Endothelial cell (in vitro differentiated cells): ENCODE data around the gene GALNT14. TPM values are rescaled to one million over a fixed set of nuclear protein-coding genes. Genes with fewer than 3 reads are reported as not detected.

ENCODE experiments used
- DNase-seq: peaks from one replicate; pipeline ENCODE4 v3.0.0; 2021; ENCODE audit warnings: low spot score
- H3K27ac Mint-ChIP-seq: one replicate; pipeline ENCODE4 v1.8.0; 2021; ENCODE audit warnings: mixed read lengths, inconsistent platforms; ENCODE audit not compliant: unreplicated experiment
- H3K27me3 Mint-ChIP-seq: one replicate; pipeline ENCODE4 v1.8.0; 2021; ENCODE audit warnings: mild to moderate bottlenecking, moderate library complexity, mixed read lengths, inconsistent platforms; ENCODE audit not compliant: unreplicated experiment
- H3K36me3 Mint-ChIP-seq: one replicate; pipeline ENCODE4 v1.8.0; 2021; ENCODE audit warnings: mild to moderate bottlenecking, low read depth, mixed read lengths, inconsistent platforms; ENCODE audit not compliant: unreplicated experiment
- H3K4me1 Mint-ChIP-seq: one replicate; pipeline ENCODE4 v1.8.0; 2021; ENCODE audit warnings: mild to moderate bottlenecking, mixed read lengths, inconsistent platforms; ENCODE audit not compliant: unreplicated experiment
- H3K4me3 Mint-ChIP-seq: one replicate; pipeline ENCODE4 v1.8.0; 2021; ENCODE audit warnings: mild to moderate bottlenecking, mixed read lengths, inconsistent platforms; ENCODE audit not compliant: unreplicated experiment
- H3K9me3 Mint-ChIP-seq: one replicate; pipeline ENCODE4 v1.8.0; 2021; ENCODE audit warnings: mixed read lengths, inconsistent platforms; ENCODE audit not compliant: unreplicated experiment
- CTCF ChIP-seq: fragments of 200-600 bp; sonication (generic); IDR thresholded peaks from one replicate; pipeline ENCODE4 v1.5.0; 2021; ENCODE audit warnings: antibody characterized with exemption; ENCODE audit not compliant: unreplicated experiment
- total RNA-seq: library from RNA; stranded (reverse); fragmentation: NEBNext Ultra II Directional; extraction: Animal tissue kit (Norgen Biotek cat#: 25700); gene quantifications from one replicate; pipeline ENCODE4 v1.2.1, GENCODE V29; 2021; ENCODE audit not compliant: unreplicated experiment

The GALNT14 gene
- total RNA-seq, 1 donor from 2014 or later = 16.8 TPM

GRCh38 chr2:31107591-31108300 is 30.5 kb downstream of the GALNT14 start:
- DNase-seq = no peak
- H3K27me3 Mint-ChIP-seq = peaks cover 2% of the 10 kb centered on the region
- no peak for TF ChIP-seq CTCF
- peaks cover 4% of the 10 kb centered on the region for H3K4me1 Mint-ChIP-seq
- no peak overlapping the region for H3K4me3 Mint-ChIP-seq
- no peaks in the 10 kb centered on the region for H3K9me3 Mint-ChIP-seq
- no peak overlapping the region for H3K27ac Mint-ChIP-seq
- H3K36me3 Mint-ChIP-seq = no peaks in the 10 kb centered on the region

- Mint-ChIP-seq H3K4me3 (no peak overlapping the region), H3K27ac (no peak overlapping the region), H3K4me1 (peaks cover 5% of the 10 kb centered on the region), H3K27me3 (no peaks in the 10 kb centered on the region), H3K9me3 (no peaks in the 10 kb centered on the region), H3K36me3 (no peaks in the 10 kb centered on the region)
- DNase-seq = no peak
- TF ChIP-seq CTCF = no peak
Measured at GRCh38 chr2:31101701-31102100, 36.5 kb downstream of the GALNT14 start.

- no peaks in the 10 kb centered on the region for H3K27me3 Mint-ChIP-seq
- H3K4me1 Mint-ChIP-seq = peaks cover 5% of the 10 kb centered on the region
- H3K4me3 Mint-ChIP-seq = no peak overlapping the region
- H3K9me3 Mint-ChIP-seq = no peaks in the 10 kb centered on the region
- H3K27ac Mint-ChIP-seq = no peak overlapping the region
- DNase-seq = no peak
- H3K36me3 Mint-ChIP-seq = no peaks in the 10 kb centered on the region
- no peak for TF ChIP-seq CTCF
Measured at GRCh38 chr2:31097962-31098613, 40.2 kb downstream of the GALNT14 start.

- no peak for DNase-seq
- Mint-ChIP-seq H3K27ac (no peak overlapping the region), H3K4me1 (no peaks in the 10 kb centered on the region), H3K27me3 (peaks cover 2% of the 10 kb centered on the region), H3K4me3 (no peak overlapping the region), H3K36me3 (no peaks in the 10 kb centered on the region), H3K9me3 (no peaks in the 10 kb centered on the region)
- TF ChIP-seq CTCF = no peak
Measured at GRCh38 chr2:31090188-31090587, 48.1 kb downstream of the GALNT14 start.

GRCh38 chr2:31089645-31090044 is 48.6 kb downstream of the GALNT14 start:
- no peak overlapping the region for H3K4me3 Mint-ChIP-seq

More at GRCh38 chr2:31089645-31090044, 48.6 kb downstream of the GALNT14 start:
- no peaks in the 10 kb centered on the region for H3K4me1 Mint-ChIP-seq
- no peaks in the 10 kb centered on the region for H3K9me3 Mint-ChIP-seq
- H3K36me3 Mint-ChIP-seq = no peaks in the 10 kb centered on the region
- H3K27me3 Mint-ChIP-seq = peaks cover 2% of the 10 kb centered on the region
- DNase-seq = no peak
- no peak for TF ChIP-seq CTCF
- no peak overlapping the region for H3K27ac Mint-ChIP-seq
